Stomach (tissue), 9 donors: ENCODE results near the gene GNRHR. TPM values are rescaled to one million over a fixed set of nuclear protein-coding genes. Genes with fewer than 3 reads are reported as not detected.

Experiments used
- DNase-seq, 2 donors: peaks; one replicate each; pipeline versions ENCODE4 v3.0.0 to v3.0.0-alpha.2; 2013 to 2019
- H3K27ac ChIP-seq, 5 donors: fragments of 200-600 bp in 4 of 5; sonication (generic) in 4 of 5; one replicate each; pipeline ENCODE4 v1.5.1; 2013 to 2019; ENCODE audit warnings: mild to moderate bottlenecking in 1 of 5, moderate library complexity in 1 of 5
- H3K27me3 ChIP-seq, 3 donors: fragments of 200-600 bp; sonication (generic); one replicate each; pipeline ENCODE4 v1.5.1; 2017 to 2019; ENCODE audit warnings: mixed run types in 1 of 3
- H3K36me3 ChIP-seq, 4 donors: fragments of 200-600 bp; sonication (generic); 1 replicate in 3 of 4; 2 replicates in 1 of 4; pipeline ENCODE4 v1.5.1; 2016 to 2019
- H3K4me1 ChIP-seq, 4 donors: fragments of 200-600 bp; sonication (generic); one replicate each; pipeline ENCODE4 v1.5.1; 2016 to 2019
- H3K4me3 ChIP-seq, 4 donors: fragments of 200-600 bp; sonication (generic) in 3 of 4; one replicate each; pipeline ENCODE4 v1.5.1; 2016 to 2019; ENCODE audit warnings: mild to moderate bottlenecking in 1 of 4
- H3K9me3 ChIP-seq, 4 donors: fragments of 200-600 bp; sonication (generic); one replicate each; pipeline ENCODE4 v1.5.1; 2016 to 2019
- EP300 ChIP-seq: sonication (generic); formaldehyde crosslinking; IDR thresholded peaks from one replicate; pipeline ENCODE4 v1.6.1; 2017; ENCODE audit warnings: antibody characterized with exemption
- POLR2A ChIP-seq, 4 donors: fragments of 450-650 bp; IDR thresholded peaks; one replicate each; pipeline ENCODE4 v1.6.1; 2016; ENCODE audit warnings: antibody characterized with exemption in 4 of 4, control low read depth in 2 of 4, mild to moderate bottlenecking in 1 of 4, moderate library complexity in 1 of 4
- POLR2AphosphoS5 ChIP-seq, 3 donors: sonication (generic); formaldehyde crosslinking; IDR thresholded peaks; one replicate each; pipeline ENCODE4 v1.6.1; 2016; ENCODE audit warnings: antibody characterized with exemption in 3 of 3
- WGBS, 5 donors: extraction: QIAGEN DNeasy Blood & Tissue Kit in 3 of 5; methylation state at CpG; one replicate each; pipeline versions ENCODE4 v1.1.5 to v1.1.7; 2013 to 2018; 5-methylcytosine and 5-hydroxymethylcytosine counted together
- intact Hi-C: fragments of 100-400 bp; cut with DNase I; formaldehyde crosslinking; loops from one replicate; pipeline ENCODE4 v1.15.1; 2023; ENCODE audit warnings: low total_unique reads
- polyA plus RNA-seq, 3 donors: library from polyadenylated mRNA; stranded (reverse); fragments of 200-250 nt; gene quantifications; one replicate each; pipeline ENCODE4 v1.2.3, GENCODE V29; 2013
- total RNA-seq, 5 donors: library from RNA; depleted of rRNA; stranded (reverse); fragments of >200 nt; gene quantifications; one replicate each; pipeline versions ENCODE4 v1.1.0 to v1.2.3, GENCODE V29; 2014 to 2016
- TF ChIP-seq, protein P1 (sequence below), 7 experiments: fragments of 450-650 bp in 4 of 7; fragments of 200-600 bp in 3 of 7; sonication (generic) in 3 of 7; IDR thresholded peaks; one replicate each; pipeline ENCODE4 v1.5.1; 2016 to 2019; ENCODE audit warnings: antibody characterized with exemption in 7 of 7, control low read depth in 2 of 7, mild to moderate bottlenecking in 1 of 7
- donor health status: healthy with polysubstance abuse.
- donor health status: Bipolar disorder and iron deficiency.
- donor health status: healthy.

The GNRHR gene
- total and polyA plus RNA-seq, 8 donors, result not detected

DNA sequence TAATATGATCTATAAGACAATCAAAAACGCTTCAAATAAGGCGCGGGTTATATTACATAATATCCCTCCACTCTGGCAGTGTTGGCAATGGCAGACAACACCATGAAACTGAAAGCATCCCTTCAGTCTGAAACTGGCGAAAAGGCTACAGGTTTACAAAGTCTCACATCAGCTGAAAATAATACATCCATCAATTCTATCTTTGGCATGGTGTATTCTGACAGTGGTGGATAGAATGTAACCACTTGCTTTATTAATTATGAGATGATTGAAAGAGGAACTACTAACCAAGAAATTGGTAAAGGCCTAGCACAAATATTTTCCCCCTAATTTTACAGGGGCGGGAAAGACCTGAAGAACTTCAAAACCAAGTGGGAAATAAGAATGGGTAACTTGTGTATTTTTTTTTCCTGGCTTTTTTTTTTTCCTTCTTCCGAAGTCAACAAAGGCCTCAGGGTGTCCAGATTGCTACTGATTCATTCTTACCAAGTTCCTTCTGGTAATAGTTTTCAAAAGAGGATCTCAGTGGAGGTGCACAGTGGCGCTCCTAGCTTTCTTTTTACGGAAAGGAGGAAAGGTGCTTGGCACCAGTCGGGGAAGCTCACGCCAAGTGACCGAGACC lies 54.0 kb downstream of the GNRHR start:
- Histone ChIP-seq H3K9me3 (no peaks in the 10 kb centered on the region), H3K27ac (peak overlapping the region; percentile 83 to 95 (median 92)), H3K4me3 (peak overlapping the region; percentile 68 to 92 (median 84)), H3K27me3 (no peaks in the 10 kb centered on the region), H3K36me3 (peaks cover 0 to 7% (median 0%) of the 10 kb centered on the region in 4 donors), H3K4me1 (peaks cover 9 to 35% (median 18%) of the 10 kb centered on the region in 4 donors)
- intact Hi-C loops, result no loop called here
- TF ChIP-seq POLR2A (IDR thresholded peaks at IDR 0.05) (no peak), EP300 (no peak), POLR2AphosphoS5 (IDR thresholded peaks at IDR 0.05) (no peak)
- TF ChIP-seq, protein P1, sequence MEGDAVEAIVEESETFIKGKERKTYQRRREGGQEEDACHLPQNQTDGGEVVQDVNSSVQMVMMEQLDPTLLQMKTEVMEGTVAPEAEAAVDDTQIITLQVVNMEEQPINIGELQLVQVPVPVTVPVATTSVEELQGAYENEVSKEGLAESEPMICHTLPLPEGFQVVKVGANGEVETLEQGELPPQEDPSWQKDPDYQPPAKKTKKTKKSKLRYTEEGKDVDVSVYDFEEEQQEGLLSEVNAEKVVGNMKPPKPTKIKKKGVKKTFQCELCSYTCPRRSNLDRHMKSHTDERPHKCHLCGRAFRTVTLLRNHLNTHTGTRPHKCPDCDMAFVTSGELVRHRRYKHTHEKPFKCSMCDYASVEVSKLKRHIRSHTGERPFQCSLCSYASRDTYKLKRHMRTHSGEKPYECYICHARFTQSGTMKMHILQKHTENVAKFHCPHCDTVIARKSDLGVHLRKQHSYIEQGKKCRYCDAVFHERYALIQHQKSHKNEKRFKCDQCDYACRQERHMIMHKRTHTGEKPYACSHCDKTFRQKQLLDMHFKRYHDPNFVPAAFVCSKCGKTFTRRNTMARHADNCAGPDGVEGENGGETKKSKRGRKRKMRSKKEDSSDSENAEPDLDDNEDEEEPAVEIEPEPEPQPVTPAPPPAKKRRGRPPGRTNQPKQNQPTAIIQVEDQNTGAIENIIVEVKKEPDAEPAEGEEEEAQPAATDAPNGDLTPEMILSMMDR (IDR thresholded peaks at IDR 0.05), result no peak
- DNase-seq, result peak in 1 of 2 donors; percentile 51
- WGBS, 5 donors, result 7 to 15% (median 11%) methylated on average over 8 to 11 of the region's 11 CpGs

DNA sequence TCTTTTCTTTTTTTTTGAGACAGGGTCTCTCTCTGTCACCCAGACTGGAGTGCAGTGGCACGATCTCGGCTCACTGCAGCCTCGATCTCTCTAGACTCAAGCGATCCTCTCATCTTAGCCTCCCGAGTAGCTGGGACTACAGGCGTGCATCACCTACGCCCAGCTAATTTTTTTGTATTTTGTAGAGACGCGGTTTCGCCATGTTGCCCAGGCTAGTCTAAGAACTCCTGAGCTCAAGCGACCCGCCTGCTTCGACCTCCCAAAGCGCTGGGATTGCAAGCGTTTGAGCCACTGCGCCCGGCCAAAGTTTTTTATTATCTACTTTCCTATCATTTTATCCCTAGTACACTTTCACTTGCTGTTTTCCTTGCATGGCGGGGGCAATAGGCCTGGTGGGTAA lies 54.6 kb downstream of the GNRHR start:
- intact Hi-C loops, result no loop called here
- H3K27me3 ChIP-seq, result no peaks in the 10 kb centered on the region
- WGBS, 5 donors, result 82 to 93% (median 86%) methylated on average over 18 of the region's 18 CpGs
- peak overlapping the region in 3 of 4 donors; percentile 68 to 92 (median 84) for H3K4me3 ChIP-seq
- no peak for DNase-seq
- H3K4me1 ChIP-seq, result peaks cover 9 to 35% (median 18%) of the 10 kb centered on the region in 4 donors
- H3K36me3 ChIP-seq, result peaks cover 0 to 11% (median 3%) of the 10 kb centered on the region in 4 donors
- TF ChIP-seq, protein P1 (IDR thresholded peaks at IDR 0.05), result no peak
- TF ChIP-seq EP300 (no peak), POLR2AphosphoS5 (IDR thresholded peaks at IDR 0.05) (no peak), POLR2A (IDR thresholded peaks at IDR 0.05) (no peak)
- H3K9me3 ChIP-seq, result no peaks in the 10 kb centered on the region
- H3K27ac ChIP-seq, result peak overlapping the region in 3 of 5 donors; percentile 92 to 95 (median 94)

DNA sequence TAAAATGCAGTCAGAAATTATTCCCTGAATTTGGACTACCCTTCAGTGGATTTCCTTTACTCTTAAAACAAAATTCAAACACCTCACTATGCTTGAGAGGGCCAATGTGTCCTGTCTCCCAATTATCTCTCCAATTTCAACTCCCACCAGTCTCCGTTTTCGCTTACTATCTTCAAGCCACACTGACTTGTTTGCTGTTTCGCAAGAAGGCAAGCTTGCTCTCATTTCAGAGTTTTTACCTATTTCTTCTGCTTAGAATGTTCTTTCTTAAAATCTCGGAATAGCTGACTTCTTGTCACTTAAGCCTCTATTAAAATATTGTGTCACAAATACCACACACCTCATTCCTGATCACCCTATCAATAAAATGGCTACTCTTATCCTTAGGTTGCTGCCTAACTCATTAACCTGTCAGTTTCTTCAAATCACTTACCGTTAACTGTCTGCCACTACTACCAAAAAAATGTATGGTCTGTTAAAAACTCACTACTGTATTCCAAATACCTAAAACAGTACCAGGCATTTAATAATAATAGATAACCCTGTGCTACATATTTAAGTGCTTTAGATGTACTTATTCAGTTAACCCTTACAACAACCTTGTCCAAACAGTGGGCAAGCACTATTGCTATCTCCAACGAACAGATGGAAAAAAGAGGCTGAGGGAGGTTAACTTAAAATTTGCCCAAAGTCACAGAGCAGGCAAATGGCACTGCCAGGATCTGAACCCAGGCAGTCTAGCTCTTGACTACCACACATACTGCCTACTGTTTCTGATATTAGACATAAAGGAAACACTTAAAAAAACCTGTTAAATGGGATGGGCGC lies 56.1 kb downstream of the GNRHR start:
- H3K36me3 ChIP-seq, result peaks cover 0 to 22% (median 11%) of the 10 kb centered on the region in 4 donors
- no peaks in the 10 kb centered on the region for H3K9me3 ChIP-seq
- intact Hi-C loops, result no loop called here
- no peak for DNase-seq
- WGBS, 5 donors, result 76 to 88% (median 80%) methylated on average over 7 of the region's 7 CpGs
- H3K4me3 ChIP-seq, result no peak overlapping the region
- H3K27me3 ChIP-seq, result no peaks in the 10 kb centered on the region
- TF ChIP-seq POLR2AphosphoS5 (IDR thresholded peaks at IDR 0.05), result no peak
- TF ChIP-seq EP300, result no peak
- TF ChIP-seq POLR2A (IDR thresholded peaks at IDR 0.05), result no peak
- TF ChIP-seq, protein P1 (IDR thresholded peaks at IDR 0.05), result no peak
- H3K27ac ChIP-seq, result no peak overlapping the region
- H3K4me1 ChIP-seq, result peaks cover 9 to 35% (median 18%) of the 10 kb centered on the region in 4 donors

DNA sequence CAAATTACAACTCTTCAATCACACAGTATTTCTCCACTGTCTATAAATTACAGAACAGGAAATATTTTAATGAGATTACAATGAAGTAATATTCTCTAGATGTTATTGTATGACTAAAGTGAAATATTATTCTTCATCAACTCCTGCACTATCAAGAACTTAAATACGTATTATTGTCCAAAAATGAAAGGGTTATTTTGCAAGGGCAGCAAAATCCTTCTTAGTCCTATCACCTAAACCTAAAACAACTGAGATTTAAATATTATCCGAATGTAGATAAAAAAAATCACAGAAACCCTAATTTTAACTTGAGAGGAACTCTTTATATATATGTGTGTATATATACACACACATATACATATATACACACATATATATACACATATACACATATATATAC lies 58.1 kb downstream of the GNRHR start:
- WGBS, 5 donors, result 93 to 95% (median 94%) methylated on average over 2 of the region's 2 CpGs
- H3K9me3 ChIP-seq, result no peaks in the 10 kb centered on the region
- peaks cover 0 to 42% (median 31%) of the 10 kb centered on the region in 4 donors for H3K36me3 ChIP-seq
- peaks cover 9 to 24% (median 13%) of the 10 kb centered on the region in 4 donors for H3K4me1 ChIP-seq
- intact Hi-C loops, result no loop called here
- no peak for TF ChIP-seq POLR2AphosphoS5 (IDR thresholded peaks at IDR 0.05)
- no peak for TF ChIP-seq EP300
- no peak for DNase-seq
- no peak overlapping the region for H3K27ac ChIP-seq
- H3K27me3 ChIP-seq, result no peaks in the 10 kb centered on the region
- no peak overlapping the region for H3K4me3 ChIP-seq
